GM19023 (cell line): ENCODE measurements around the gene PCDHB14.
"Not testable (repeated sequence)": the region's sequence is repeated elsewhere in the genome, so short reads cannot be mapped to it uniquely, and the experiment has no call there.

ENCODE experiments used
- ATAC-seq: cut with Tn5 transposase; IDR thresholded peaks from one replicate; pipeline ENCODE4 v1.9.1; 2021; ENCODE audit warnings: mild to moderate bottlenecking, moderate library complexity; ENCODE audit not compliant: unreplicated experiment

Gene PCDHB14

DNA sequence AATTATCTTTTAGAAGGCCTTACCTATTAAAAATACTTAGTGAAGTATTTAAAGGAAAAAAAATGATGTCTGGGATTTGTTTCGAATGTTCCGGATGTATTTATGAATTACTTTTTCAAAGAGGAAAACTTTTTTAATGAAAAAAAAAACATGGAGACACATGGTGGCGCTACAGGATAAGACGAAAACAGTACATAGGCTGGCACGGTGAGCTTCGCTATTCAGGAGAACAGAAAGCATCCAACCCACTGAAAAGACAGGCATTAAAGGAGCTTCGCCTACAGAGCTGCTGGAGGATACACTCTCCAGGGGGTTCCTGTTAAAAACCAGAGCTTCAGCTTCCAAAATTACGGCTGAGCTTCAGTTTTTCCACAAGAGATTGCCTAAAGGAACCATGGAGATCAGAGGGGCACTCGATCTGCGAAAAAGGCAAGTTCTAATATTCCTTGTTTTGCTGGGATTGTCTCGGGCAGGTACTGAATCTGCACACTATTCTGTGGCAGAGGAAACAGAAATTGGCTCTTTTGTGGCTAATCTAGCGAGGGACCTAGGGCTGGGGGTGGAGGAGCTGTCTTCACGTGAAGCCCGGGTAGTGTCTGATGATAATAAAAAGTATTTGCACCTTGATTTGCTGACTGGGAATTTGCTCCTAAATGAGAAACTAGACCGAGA, at the start of gene PCDHB14:
PCDHB14 (plus strand) TSS at position 232 of the 672 bp plus-strand sequence; CDS start at position 395, 163 bp downstream.
- ATAC-seq, result no peak

DNA sequence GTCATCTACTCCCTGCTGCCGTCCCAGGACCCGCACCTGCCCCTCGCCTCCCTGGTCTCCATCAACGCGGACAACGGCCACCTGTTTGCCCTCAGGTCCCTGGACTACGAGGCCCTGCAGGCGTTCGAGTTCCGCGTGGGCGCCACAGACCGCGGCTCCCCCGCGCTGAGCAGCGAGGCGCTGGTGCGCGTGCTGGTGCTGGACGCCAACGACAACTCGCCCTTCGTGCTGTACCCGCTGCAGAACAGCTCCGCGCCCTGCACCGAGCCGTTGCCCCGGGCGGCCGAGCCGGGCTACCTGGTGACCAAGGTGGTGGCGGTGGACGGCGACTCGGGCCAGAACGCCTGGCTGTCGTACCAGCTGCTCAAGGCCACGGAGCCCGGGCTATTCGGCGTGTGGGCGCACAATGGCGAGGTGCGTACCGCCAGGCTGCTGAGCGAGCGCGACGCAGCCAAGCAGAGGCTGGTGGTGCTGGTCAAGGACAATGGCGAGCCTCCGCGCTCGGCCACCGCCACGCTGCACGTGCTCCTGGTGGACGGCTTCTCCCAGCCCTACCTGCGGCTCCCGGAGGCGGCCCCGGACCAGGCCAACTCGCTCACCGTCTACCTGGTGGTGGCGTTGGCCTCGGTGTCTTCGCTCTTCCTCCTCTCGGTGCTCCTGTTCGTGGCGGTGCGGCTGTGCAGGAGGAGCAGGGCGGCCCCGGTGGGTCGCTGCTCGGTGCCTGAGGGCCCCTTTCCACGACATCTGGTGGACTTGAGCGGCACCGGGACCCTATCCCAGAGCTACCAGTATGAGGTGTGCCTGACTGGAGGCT, 48.6 kb upstream of the PCDHB14 start:
- ATAC-seq, result not testable (repeated sequence)

DNA sequence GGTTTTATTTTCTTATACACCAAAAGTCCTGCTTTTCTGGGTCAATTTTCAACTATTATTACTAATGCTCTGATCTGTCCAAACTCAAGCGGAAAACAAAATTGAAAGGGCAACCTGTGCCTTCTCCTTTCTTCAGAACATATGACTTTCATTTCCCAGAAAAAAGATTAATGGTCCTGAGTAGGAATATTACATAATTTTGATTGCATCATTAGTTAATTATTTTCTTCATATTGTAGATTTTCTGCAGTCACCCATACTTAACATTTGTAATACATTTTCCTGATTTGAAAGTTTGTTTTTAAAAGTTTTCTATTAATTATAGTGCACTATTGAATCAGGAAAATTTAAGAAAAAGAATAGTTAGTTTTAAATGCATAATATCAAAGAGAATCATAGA, 47.2 kb upstream of the PCDHB14 start:
- ATAC-seq, result no peak

DNA sequence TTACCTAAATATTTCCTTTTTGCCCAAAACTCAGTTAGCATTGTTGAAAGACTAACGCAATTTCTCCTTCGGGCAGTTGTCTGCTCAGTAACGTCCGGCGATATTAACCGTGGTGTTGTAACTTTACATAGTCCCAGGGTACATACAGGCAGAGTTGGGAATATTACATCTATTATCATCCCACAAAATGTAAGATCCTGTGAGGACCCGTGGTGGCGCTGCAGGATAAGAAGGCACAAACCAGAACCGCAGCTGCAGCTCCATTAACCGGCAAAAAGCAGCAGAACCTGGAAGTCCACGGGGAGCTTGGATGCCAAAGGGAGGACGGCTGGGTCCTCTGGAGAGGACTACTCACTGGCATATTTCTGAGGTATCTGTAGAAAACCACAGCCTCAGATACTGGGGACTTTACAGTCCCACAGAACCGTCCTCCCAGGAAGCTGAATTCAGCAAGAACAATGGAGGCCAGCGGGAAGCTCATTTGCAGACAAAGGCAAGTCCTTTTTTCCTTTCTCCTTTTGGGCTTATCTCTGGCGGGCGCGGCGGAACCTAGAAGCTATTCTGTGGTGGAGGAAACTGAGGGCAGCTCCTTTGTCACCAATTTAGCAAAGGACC, 45.5 kb upstream of the PCDHB14 start, which contains the start of gene PCDHB8:
PCDHB8 (plus strand) TSS at position 214 of the 615 bp plus-strand sequence; CDS start at position 459, 245 bp downstream.
- not testable (repeated sequence) for ATAC-seq

DNA sequence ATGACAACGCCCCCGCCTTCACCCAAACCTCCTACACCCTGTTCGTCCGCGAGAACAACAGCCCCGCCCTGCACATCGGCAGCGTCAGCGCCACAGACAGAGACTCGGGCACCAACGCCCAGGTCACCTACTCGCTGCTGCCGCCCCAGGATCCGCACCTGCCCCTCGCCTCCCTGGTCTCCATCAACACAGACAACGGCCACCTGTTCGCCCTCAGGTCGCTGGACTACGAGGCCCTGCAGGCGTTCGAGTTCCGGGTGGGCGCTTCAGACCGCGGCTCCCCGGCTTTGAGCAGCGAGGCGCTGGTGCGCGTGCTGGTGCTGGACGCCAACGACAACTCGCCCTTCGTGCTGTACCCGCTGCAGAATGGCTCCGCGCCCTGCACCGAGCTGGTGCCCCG, 43.8 kb upstream of the PCDHB14 start:
- not testable (repeated sequence) for ATAC-seq

DNA sequence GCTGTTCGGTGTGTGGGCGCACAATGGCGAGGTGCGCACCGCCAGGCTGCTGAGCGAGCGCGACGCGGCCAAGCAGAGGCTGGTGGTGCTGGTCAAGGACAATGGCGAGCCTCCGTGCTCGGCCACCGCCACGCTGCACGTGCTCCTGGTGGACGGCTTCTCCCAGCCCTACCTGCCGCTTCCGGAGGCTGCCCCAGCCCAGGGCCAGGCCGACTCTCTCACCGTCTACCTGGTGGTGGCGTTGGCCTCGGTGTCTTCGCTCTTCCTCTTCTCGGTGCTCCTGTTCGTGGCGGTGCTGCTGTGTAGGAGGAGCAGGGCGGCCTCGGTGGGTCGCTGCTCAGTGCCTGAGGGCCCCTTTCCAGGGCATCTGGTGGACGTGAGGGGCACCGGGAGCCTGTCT, 43.3 kb upstream of the PCDHB14 start:
- not testable (repeated sequence) for ATAC-seq

DNA sequence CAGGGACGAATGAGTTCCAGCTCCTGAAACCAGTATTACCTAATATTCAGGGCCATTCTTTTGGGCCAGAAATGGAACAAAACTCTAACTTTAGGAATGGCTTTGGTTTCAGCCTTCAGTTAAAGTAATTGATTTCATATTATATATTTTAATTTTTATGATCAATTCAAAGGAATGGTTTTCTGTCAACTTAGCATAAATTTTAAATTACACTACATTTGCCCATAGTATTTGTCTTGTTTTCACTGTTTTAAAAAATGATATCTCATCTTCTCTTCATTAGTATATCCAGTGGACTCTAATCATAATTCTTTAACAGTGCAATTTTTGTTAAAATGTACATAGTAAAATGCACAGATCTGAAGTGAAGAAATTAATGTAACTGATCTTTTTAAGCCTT, 42.8 kb upstream of the PCDHB14 start:
- no peak for ATAC-seq

DNA sequence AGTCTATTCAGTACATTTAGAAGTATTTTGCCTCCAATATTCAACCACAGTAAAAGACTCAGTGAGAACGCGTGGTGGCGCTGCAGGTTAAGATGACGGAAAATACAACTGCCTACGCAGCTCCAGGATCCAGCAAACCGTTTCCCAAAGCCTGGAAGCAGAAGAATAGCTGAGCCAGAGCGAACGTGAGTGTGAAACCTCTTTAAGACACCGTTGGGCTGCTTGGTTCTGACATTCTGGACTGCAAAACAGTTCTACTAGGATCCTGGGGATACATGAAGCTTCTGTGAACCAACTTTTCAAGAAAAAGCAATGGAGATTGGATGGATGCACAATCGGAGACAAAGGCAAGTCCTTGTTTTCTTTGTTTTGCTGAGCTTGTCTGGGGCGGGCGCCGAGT, 40.9 kb upstream of the PCDHB14 start, which contains the start of gene PCDHB16:
PCDHB16 (plus strand) TSS at position 140 of the 400 bp plus-strand sequence; CDS start at position 313, 173 bp downstream.
- no peak for ATAC-seq

DNA sequence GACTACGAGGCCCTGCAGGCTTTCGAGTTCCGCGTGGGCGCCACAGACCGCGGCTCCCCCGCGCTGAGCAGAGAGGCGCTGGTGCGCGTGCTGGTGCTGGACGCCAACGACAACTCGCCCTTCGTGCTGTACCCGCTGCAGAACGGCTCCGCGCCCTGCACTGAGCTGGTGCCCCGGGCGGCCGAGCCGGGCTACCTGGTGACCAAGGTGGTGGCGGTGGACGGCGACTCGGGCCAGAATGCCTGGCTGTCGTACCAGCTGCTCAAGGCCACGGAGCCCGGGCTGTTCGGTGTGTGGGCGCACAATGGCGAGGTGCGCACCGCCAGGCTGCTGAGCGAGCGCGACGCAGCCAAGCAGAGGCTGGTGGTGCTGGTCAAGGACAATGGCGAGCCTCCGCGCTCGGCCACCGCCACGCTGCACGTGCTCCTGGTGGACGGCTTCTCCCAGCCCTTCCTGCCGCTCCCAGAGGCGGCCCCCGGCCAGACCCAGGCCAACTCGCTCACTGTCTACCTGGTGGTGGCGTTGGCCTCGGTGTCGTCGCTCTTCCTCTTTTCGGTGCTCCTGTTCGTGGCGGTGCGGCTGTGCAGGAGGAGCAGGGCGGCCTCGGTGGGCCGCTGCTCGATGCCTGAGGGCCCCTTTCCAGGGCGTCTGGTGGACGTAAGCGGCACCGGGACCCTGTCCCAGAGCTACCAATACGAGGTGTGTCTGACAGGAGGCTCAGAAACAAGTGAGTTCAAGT, 38.9 kb upstream of the PCDHB14 start:
- not testable (repeated sequence) for ATAC-seq

DNA sequence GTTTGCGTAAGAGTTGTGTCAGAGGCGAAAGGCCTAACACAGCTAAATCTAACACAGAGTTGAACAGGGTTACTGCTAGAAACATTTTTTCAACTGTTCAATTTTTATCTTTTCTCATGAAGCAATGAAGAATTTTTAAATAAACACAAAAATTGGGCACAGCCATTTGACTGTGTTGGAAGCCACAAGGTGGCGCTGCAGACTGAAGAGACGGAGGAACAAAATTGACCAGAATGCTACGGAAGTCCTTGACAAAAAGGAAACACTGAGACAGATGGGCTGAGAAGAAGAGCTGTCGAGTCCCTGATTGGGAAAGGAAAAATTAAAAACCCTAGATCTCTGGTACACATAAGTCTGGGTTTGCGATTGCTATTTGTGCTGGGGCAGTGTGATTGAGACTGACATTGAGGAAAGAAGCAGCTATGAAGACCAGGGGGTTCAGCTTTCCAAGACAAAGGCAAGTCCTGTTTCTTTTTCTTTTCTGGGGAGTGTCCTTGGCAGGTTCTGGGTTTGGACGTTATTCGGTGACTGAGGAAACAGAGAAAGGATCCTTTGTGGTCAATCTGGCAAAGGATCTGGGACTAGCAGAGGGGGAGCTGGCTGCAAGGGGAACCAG, 36.1 kb upstream of the PCDHB14 start, which contains the start of gene PCDHB9:
PCDHB9 (plus strand) TSS at position 265 of the 616 bp plus-strand sequence; CDS start at position 423, 158 bp downstream.
- no peak for ATAC-seq

DNA sequence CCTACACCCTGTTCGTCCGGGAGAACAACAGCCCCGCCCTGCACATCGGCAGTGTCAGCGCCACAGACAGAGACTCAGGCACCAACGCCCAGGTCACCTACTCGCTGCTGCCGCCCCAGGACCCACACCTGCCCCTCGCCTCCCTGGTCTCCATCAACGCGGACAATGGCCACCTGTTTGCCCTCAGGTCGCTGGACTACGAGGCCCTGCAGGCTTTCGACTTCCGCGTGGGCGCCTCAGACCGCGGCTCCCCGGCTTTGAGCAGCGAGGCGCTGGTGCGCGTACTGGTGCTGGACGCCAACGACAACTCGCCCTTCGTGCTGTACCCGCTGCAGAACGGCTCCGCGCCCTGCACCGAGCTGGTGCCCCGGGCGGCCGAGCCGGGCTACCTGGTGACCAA, 34.5 kb upstream of the PCDHB14 start:
- not testable (repeated sequence) for ATAC-seq

DNA sequence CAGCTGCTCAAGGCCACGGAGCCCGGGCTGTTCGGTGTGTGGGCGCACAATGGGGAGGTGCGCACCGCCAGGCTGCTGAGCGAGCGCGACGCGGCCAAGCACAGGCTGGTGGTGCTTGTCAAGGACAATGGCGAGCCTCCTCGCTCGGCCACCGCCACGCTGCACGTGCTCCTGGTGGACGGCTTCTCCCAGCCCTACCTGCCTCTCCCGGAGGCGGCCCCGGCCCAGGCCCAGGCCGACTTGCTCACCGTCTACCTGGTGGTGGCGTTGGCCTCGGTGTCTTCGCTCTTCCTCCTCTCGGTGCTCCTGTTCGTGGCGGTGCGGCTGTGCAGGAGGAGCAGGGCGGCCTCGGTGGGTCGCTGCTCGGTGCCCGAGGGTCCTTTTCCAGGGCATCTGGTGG, 34.0 kb upstream of the PCDHB14 start:
- ATAC-seq, result not testable (repeated sequence)

DNA sequence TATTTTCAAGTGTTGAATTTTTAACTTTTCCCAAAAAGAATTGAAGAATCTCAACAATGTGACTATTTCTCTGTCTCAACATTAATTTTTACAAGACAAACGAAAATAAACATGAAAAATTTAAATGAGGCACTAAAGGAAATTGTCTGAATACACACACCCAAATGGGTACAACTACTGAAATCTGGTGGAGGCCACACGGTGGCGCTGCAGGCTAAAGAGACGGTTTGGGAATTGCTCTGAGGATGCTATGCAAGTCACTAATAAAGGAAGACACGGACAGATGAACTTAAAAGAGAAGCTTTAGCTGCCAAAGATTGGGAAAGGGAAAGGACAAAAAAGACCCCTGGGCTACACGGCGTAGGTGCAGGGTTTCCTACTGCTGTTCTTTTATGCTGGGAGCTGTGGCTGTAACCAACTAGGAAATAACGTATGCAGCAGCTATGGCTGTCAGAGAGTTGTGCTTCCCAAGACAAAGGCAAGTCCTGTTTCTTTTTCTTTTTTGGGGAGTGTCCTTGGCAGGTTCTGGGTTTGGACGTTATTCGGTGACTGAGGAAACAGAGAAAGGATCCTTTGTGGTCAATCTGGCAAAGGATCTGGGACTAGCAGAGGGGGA, 30.9 kb upstream of the PCDHB14 start, which contains the start of gene PCDHB10:
PCDHB10 (plus strand) TSS at position 244 of the 616 bp plus-strand sequence; CDS start at position 444, 200 bp downstream.
- ATAC-seq, result no peak

DNA sequence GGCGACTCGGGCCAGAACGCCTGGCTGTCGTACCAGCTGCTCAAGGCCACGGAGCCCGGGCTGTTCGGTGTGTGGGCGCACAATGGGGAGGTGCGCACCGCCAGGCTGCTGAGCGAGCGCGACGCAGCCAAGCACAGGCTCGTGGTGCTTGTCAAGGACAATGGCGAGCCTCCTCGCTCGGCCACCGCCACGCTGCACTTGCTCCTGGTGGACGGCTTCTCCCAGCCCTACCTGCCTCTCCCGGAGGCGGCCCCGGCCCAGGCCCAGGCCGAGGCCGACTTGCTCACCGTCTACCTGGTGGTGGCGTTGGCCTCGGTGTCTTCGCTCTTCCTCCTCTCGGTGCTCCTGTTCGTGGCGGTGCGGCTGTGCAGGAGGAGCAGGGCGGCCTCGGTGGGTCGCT, 28.8 kb upstream of the PCDHB14 start:
- not testable (repeated sequence) for ATAC-seq

DNA sequence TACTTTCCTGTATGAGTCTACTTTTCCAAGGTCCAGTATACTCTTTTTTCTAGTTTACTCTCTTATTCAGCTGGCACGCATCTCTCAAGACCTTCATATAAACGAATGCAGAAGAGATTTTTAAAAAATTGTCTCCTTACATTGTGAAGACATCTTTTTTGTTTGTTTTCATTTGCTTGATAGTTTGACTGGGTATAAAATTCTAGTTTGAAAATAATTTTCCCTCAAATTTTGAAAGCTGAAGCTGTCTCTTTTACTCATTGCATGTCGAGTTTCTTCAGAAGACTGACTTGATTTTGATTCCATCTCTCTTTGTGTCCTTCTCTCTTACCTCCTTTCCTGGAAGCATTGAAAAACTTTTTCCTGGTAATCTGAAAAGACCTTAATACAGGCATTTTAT, 26.8 kb upstream of the PCDHB14 start:
- no peak for ATAC-seq

DNA sequence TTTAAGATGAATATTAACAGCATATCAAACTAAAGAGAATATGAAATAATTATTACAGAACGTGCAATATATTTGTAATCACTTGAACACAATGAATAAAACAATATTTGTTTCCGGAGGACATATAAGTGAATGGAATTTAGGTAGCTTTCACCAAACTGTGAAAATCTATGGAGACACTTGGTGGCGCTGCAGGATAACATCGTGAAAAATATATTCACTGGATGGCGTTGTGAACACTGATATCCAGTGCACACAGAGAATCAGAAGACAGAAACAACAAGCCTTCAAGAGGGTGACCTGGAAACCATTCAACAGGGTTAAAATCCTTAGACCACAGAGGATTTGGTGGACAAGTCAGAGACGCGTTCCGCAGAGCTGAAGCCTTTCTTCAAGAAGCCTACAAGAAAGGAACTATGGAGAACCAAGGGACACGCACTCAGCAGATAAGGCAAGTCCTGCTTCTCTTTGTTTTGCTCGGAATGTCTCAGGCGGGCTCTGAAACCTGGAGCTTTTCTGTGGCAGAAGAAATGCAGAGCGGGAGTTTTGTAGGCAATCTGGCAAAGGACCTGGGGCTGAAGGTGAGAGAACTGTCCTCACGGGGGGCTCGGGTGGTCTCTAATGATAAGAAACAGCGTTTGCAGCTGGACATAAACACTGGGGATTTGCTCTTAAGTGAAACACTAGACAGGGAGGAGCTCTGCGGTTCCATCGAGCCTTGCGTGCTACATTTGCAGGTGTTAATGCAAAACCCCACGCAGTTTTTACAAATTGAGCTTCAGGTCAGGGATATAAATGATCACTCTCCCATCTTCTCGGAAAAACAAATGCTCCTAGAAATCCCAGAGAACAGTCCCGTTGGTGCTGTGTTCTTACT, 23.5 kb upstream of the PCDHB14 start, which contains the start of gene PCDHB11:
PCDHB11 (plus strand) TSS at position 269 of the 877 bp plus-strand sequence; CDS start at position 417, 148 bp downstream.
- ATAC-seq, result no peak

DNA sequence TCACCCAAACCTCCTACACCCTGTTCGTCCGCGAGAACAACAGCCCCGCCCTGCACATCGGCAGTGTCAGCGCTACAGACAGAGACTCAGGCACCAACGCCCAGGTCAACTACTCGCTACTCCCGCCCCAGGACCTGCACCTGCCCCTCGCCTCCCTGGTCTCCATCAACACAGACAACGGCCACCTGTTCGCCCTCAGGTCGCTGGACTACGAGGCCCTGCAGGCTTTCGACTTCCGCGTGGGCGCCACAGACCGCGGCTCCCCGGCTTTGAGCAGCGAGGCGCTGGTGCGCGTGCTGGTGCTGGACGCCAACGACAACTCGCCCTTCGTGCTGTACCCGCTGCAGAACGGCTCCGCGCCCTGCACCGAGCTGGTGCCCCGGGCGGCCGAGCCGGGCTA, 22.0 kb upstream of the PCDHB14 start:
- not testable (repeated sequence) for ATAC-seq

DNA sequence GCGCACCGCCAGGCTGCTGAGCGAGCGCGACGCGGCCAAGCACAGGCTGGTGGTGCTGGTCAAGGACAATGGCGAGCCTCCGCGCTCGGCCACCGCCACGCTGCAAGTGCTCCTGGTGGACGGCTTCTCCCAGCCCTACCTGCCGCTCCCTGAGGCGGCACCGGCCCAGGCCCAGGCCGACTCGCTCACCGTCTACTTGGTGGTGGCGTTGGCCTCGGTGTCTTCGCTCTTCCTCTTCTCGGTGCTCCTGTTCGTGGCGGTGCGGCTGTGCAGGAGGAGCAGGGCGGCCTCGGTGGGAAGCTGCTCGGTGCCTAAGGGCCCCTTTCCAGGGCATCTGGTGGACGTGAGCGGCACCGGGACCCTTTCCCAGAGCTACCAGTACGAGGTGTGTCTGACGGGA, 21.5 kb upstream of the PCDHB14 start:
- not testable (repeated sequence) for ATAC-seq
